ENCODE data around the gene KIAA1191.

Gene KIAA1191

GRCh38 chr5:176368726-176369125, 7.2 kb upstream of the KIAA1191 start:
- H3K4me3 ChIP-seq (ENCODE audit: low read depth, low read length), result no peak overlapping the region
- DNase-seq (ENCODE audit: low read depth), result no peak

- H3K4me3 ChIP-seq (ENCODE audit: low read depth, low read length), result peak overlapping the region; percentile 71
- no peak for DNase-seq (ENCODE audit: low read depth)
These were observed 4.8 kb upstream of the KIAA1191 start for GRCh38 chr5:176366232-176366894.

GRCh38 chr5:176365351-176366231, 4.0 kb upstream of the KIAA1191 start, which contains the start of gene ARL10:
Gene ARL10 (plus strand): TSS chr5:176365487. CDS start chr5:176365564, 77 bp downstream.
- peak within 1 kb of the TSS; percentile 71 for H3K4me3 ChIP-seq (ENCODE audit: low read depth, low read length)
- peak; percentile 24 for DNase-seq (ENCODE audit: low read depth)

- no peak for DNase-seq (ENCODE audit: low read depth)
- H3K4me3 ChIP-seq (ENCODE audit: low read depth, low read length), result peak overlapping the region; percentile 71
These were observed 3.3 kb upstream of the KIAA1191 start for GRCh38 chr5:176364765-176365350.

GRCh38 chr5:176362233-176362490, 598 bp upstream of the KIAA1191 start:
- H3K4me3 ChIP-seq (ENCODE audit: low read depth, low read length), result peak overlapping the region; percentile 82
- DNase-seq (ENCODE audit: low read depth), result no peak

- H3K4me3 ChIP-seq (ENCODE audit: low read depth, low read length), result peak overlapping the region; percentile 82
- DNase-seq (ENCODE audit: low read depth), result no peak
These were observed 599 bp downstream of the KIAA1191 start for GRCh38 chr5:176360894-176361436.

GRCh38 chr5:176359658-176360057, 1.9 kb downstream of the KIAA1191 start:
- H3K4me3 ChIP-seq (ENCODE audit: low read depth, low read length), result no peak overlapping the region

GRCh38 chr5:176356179-176356566, 5.4 kb downstream of the KIAA1191 start:
- no peak for DNase-seq (ENCODE audit: low read depth)
- no peak overlapping the region for H3K4me3 ChIP-seq (ENCODE audit: low read depth, low read length)

More at GRCh38 chr5:176359658-176360057, 1.9 kb downstream of the KIAA1191 start:
- DNase-seq (ENCODE audit: low read depth), result no peak

GRCh38 chr5:176355400-176356178, 6.0 kb downstream of the KIAA1191 start:
- H3K4me3 ChIP-seq (ENCODE audit: low read depth, low read length), result no peak overlapping the region
- no peak for DNase-seq (ENCODE audit: low read depth)

GRCh38 chr5:176353533-176353932, 8.0 kb downstream of the KIAA1191 start:
- no peak for DNase-seq (ENCODE audit: low read depth)
- H3K4me3 ChIP-seq (ENCODE audit: low read depth, low read length), result no peak overlapping the region

GRCh38 chr5:176352116-176352878, 9.3 kb downstream of the KIAA1191 start:
- no peak overlapping the region for H3K4me3 ChIP-seq (ENCODE audit: low read depth, low read length)
- no peak for DNase-seq (ENCODE audit: low read depth)

GRCh38 chr5:176350416-176350815, 11.1 kb downstream of the KIAA1191 start:
- no peak overlapping the region for H3K4me3 ChIP-seq (ENCODE audit: low read depth, low read length)
- no peak for DNase-seq (ENCODE audit: low read depth)

- DNase-seq (ENCODE audit: low read depth), result no peak
- no peak overlapping the region for H3K4me3 ChIP-seq (ENCODE audit: low read depth, low read length)
These were observed 18.7 kb downstream of the KIAA1191 start for GRCh38 chr5:176342766-176343458.

GRCh38 chr5:176342158-176342483, 19.4 kb downstream of the KIAA1191 start:
- no peak for DNase-seq (ENCODE audit: low read depth)
- H3K4me3 ChIP-seq (ENCODE audit: low read depth, low read length), result no peak overlapping the region

GRCh38 chr5:176341325-176342157, 20.0 kb downstream of the KIAA1191 start:
- no peak overlapping the region for H3K4me3 ChIP-seq (ENCODE audit: low read depth, low read length)
- DNase-seq (ENCODE audit: low read depth), result no peak

- no peak overlapping the region for H3K4me3 ChIP-seq (ENCODE audit: low read depth, low read length)
- no peak for DNase-seq (ENCODE audit: low read depth)
These were observed 22.3 kb downstream of the KIAA1191 start for GRCh38 chr5:176339304-176339703.

- DNase-seq (ENCODE audit: low read depth), result no peak
- H3K4me3 ChIP-seq (ENCODE audit: low read depth, low read length), result no peak overlapping the region
These were observed 23.7 kb downstream of the KIAA1191 start for GRCh38 chr5:176337913-176338312.
